Body of pancreas (tissue), 4 donors: ENCODE measurements around the gene PCYOX1L.

ENCODE experiments used
- POLR2A ChIP-seq, 3 donors: fragments of 450-650 bp; IDR thresholded peaks; one replicate each; pipeline ENCODE4 v1.6.1; 2016; ENCODE audit warnings: antibody characterized with exemption in 3 of 3, mild to moderate bottlenecking in 2 of 3
- TF ChIP-seq, protein P1 (sequence below), 7 experiments: fragments of 450-650 bp in 4 of 7; fragments of 200-600 bp in 3 of 7; sonication (generic) in 3 of 7; IDR thresholded peaks; one replicate each; pipeline ENCODE4 v1.5.1; 2016 to 2019; ENCODE audit warnings: antibody characterized with exemption in 7 of 7

DNA sequence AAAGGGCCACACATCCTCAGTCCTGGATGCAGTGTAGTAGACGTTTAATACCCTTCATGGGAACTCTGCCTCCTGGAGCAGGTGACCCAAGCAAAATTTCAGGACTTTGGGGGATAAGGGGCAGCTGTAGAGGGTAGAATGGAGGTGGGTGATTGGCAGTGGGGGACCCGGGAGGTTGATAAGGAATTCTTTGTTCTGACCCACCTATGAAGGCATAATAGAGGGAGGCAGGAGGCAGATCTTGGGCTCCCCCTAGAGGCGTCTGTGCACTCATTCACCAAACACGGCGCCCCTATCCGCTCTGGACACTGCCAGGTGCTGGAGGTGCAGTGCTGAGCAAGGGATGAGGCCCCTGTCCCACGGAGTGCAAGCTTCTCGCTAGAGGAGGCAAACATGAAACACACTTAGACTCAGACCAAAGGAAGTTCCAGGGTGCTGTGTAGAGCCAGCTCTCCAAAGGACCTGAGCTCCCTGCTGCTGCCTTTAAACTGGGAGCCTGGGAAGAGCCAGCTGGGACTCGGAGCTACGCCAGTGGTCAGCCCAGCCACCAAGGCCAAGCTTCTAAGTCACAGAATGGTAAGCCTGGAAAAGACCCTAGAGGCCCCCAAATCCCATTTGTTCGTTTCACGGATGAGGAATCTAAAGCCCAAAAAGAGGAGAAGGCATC is 13.6 kb downstream of the PCYOX1L start:
- TF ChIP-seq, protein P1, sequence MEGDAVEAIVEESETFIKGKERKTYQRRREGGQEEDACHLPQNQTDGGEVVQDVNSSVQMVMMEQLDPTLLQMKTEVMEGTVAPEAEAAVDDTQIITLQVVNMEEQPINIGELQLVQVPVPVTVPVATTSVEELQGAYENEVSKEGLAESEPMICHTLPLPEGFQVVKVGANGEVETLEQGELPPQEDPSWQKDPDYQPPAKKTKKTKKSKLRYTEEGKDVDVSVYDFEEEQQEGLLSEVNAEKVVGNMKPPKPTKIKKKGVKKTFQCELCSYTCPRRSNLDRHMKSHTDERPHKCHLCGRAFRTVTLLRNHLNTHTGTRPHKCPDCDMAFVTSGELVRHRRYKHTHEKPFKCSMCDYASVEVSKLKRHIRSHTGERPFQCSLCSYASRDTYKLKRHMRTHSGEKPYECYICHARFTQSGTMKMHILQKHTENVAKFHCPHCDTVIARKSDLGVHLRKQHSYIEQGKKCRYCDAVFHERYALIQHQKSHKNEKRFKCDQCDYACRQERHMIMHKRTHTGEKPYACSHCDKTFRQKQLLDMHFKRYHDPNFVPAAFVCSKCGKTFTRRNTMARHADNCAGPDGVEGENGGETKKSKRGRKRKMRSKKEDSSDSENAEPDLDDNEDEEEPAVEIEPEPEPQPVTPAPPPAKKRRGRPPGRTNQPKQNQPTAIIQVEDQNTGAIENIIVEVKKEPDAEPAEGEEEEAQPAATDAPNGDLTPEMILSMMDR (IDR thresholded peaks at IDR 0.05): peak; percentile 67 to 81 (median 72)
- no peak for TF ChIP-seq POLR2A (IDR thresholded peaks at IDR 0.05)
